ENCODE measurements around the gene RRAD.

DNA sequence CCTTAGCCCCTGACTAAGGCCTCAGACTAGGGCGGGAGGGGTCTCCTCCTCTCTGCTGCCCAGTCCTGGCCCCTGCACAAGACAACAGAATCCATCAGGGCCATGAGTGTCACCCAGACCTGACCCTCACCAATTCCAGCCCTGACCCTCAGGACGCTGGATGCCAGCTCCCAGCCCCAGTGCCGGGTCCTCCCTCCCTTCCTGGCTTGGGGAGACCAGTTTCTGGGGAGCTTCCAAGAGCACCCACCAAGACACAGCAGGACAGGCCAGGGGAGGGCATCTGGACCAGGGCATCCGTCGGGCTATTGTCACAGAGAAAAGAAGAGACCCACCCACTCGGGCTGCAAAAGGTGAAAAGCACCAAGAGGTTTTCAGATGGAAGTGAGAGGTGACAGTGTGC is 48.4 kb upstream of the RRAD start:
- TF ChIP-seq POLR2AphosphoS5 (IDR thresholded peaks at IDR 0.05; ENCODE audit: borderline replicate concordance, low read depth, low read length) (no peak), EZH2 (IDR thresholded peaks at IDR 0.05) (no peak)

Measured in SK-N-MC (cell line).